Smooth muscle cell (in vitro differentiated cells): ENCODE data around the gene SREBF1. TPM values are rescaled to one million over a fixed set of nuclear protein-coding genes. Genes with fewer than 3 reads are reported as not detected.

ENCODE experiments used
- DNase-seq: peaks from one replicate; lab custom pipeline; 2025; ENCODE audit not compliant: unreplicated experiment; lab: John Stamatoyannopoulos, UW
- H2AFZ ChIP-seq: fragments of 200-600 bp; sonication (generic); 2 replicates; pipeline ENCODE4 v1.6.0; 2016; ENCODE audit warnings: antibody characterized with exemption, low read depth, mild to moderate bottlenecking
- H3F3A ChIP-seq: fragments of 200-600 bp; sonication (generic); 2 replicates; pipeline ENCODE4 v1.6.0; 2017; ENCODE audit warnings: antibody characterized with exemption, low read depth
- H3K27ac ChIP-seq: fragments of 200-600 bp; sonication (generic); 2 replicates; pipeline ENCODE4 v1.5.1; 2016; ENCODE audit warnings: low read depth, mild to moderate bottlenecking
- H3K27me3 ChIP-seq: fragments of 200-600 bp; sonication (generic); 2 replicates; pipeline ENCODE4 v1.6.1; 2016; ENCODE audit warnings: low read depth, mild to moderate bottlenecking
- H3K36me3 ChIP-seq: fragments of 200-600 bp; sonication (generic); 2 replicates; pipeline ENCODE4 v1.5.1; 2016; ENCODE audit warnings: low read depth
- H3K4me1 ChIP-seq: fragments of 200-600 bp; sonication (generic); 2 replicates; pipeline ENCODE4 v1.5.1; 2016; ENCODE audit warnings: low read depth
- H3K4me2 ChIP-seq: fragments of 200-600 bp; sonication (generic); 2 replicates; pipeline ENCODE4 v1.6.0; 2016; ENCODE audit warnings: mild to moderate bottlenecking
- H3K4me3 ChIP-seq: fragments of 200-600 bp; sonication (generic); 2 replicates; pipeline ENCODE4 v1.5.1; 2016; ENCODE audit warnings: mild to moderate bottlenecking
- H3K79me2 ChIP-seq: fragments of 200-600 bp; sonication (generic); 2 replicates; pipeline ENCODE4 v1.6.0; 2016; ENCODE audit warnings: low read depth, mild to moderate bottlenecking
- H3K9ac ChIP-seq: fragments of 200-600 bp; sonication (generic); 2 replicates; pipeline ENCODE4 v1.6.0; 2016; ENCODE audit warnings: low read depth
- H3K9me3 ChIP-seq: fragments of 200-600 bp; sonication (generic); replicated peaks from 2 replicates; pipeline ENCODE4 v1.5.1; 2016; ENCODE audit warnings: low read depth
- H4K20me1 ChIP-seq: fragments of 200-600 bp; sonication (generic); 2 replicates; pipeline ENCODE4 v1.6.0; 2016; ENCODE audit warnings: low read depth
- CTCF ChIP-seq: fragments of 200-600 bp; sonication (generic); IDR thresholded peaks from 2 replicates; pipeline ENCODE4 v1.5.1; 2017; ENCODE audit warnings: borderline replicate concordance, mild to moderate bottlenecking, antibody characterized with exemption; ENCODE audit not compliant: insufficient read depth, poor library complexity, severe bottlenecking
- WGBS: methylation state at CpG from one replicate; pipeline ENCODE4 v1.1.7; 2016; ENCODE audit warnings: low lambda C conversion rate; 5-methylcytosine and 5-hydroxymethylcytosine counted together
- polyA plus RNA-seq: library from polyadenylated mRNA; unstranded; fragments of >200 nt; fragmentation: Nextera tagmentation; extraction: Ambion mirVana; gene quantifications from 2 replicates; pipeline ENCODE4 v1.2.1, GENCODE V29; 2016
- total RNA-seq: library from RNA; depleted of rRNA; stranded (reverse); fragments of >200 nt; gene quantifications from 2 replicates; pipeline ENCODE4 v1.2.3, GENCODE V29; 2014

Gene SREBF1
- total and polyA plus RNA-seq, 2 experiments from 2014 or later, result 23.5 to 45.4 TPM

- Histone ChIP-seq H3K79me2 (peaks cover 37% of the 10 kb centered on the region), H3K27ac (no peak overlapping the region), H3K27me3 (no peaks in the 10 kb centered on the region), H3K9me3 (no peaks in the 10 kb centered on the region), H3K4me2 (no peak overlapping the region), H2AFZ (no peak overlapping the region), H3K4me3 (no peak overlapping the region), H4K20me1 (peaks cover 58% of the 10 kb centered on the region), H3K4me1 (peaks cover 25% of the 10 kb centered on the region), H3K9ac (no peak overlapping the region), H3F3A (peaks cover 2% of the 10 kb centered on the region), H3K36me3 (no peaks in the 10 kb centered on the region)
- TF ChIP-seq CTCF, result no peak
- no peak for DNase-seq
- 95% methylated on average over 12 of the region's 12 CpGs for WGBS
Measured at GRCh38 chr17:17819111-17819510, 17.7 kb downstream of the SREBF1 start.

- Histone ChIP-seq H3K4me1 (peaks cover 19% of the 10 kb centered on the region), H3K36me3 (no peaks in the 10 kb centered on the region), H2AFZ (no peak overlapping the region), H3K9me3 (no peaks in the 10 kb centered on the region), H3K27ac (no peak overlapping the region), H3K9ac (no peak overlapping the region), H3K4me2 (no peak overlapping the region), H3K27me3 (no peaks in the 10 kb centered on the region), H3K4me3 (no peak overlapping the region), H3F3A (no peaks in the 10 kb centered on the region), H3K79me2 (peaks cover 29% of the 10 kb centered on the region), H4K20me1 (peaks cover 61% of the 10 kb centered on the region)
- no peak for TF ChIP-seq CTCF
- WGBS, result 85% methylated on average over 10 of the region's 10 CpGs
- DNase-seq, result no peak
Measured at GRCh38 chr17:17818088-17818526, 18.7 kb downstream of the SREBF1 start.

GRCh38 chr17:17817552-17817947 lies 19.2 kb downstream of the SREBF1 start:
- Histone ChIP-seq H3K4me2 (no peak overlapping the region), H2AFZ (no peak overlapping the region), H3K9ac (no peak overlapping the region), H3K27me3 (no peaks in the 10 kb centered on the region), H4K20me1 (peaks cover 61% of the 10 kb centered on the region), H3K27ac (no peak overlapping the region), H3K36me3 (no peaks in the 10 kb centered on the region), H3K4me1 (peaks cover 13% of the 10 kb centered on the region), H3K79me2 (peaks cover 24% of the 10 kb centered on the region), H3K9me3 (no peaks in the 10 kb centered on the region), H3F3A (peaks cover 1% of the 10 kb centered on the region), H3K4me3 (no peak overlapping the region)
- TF ChIP-seq CTCF, result no peak
- 97% methylated on average over 10 of the region's 10 CpGs for WGBS
- DNase-seq, result no peak

GRCh38 chr17:17816831-17817551 lies 19.8 kb downstream of the SREBF1 start:
- peaks cover 18% of the 10 kb centered on the region for H3K79me2 ChIP-seq
- 93% methylated on average over 23 of the region's 24 CpGs for WGBS

More at GRCh38 chr17:17816831-17817551, 19.8 kb downstream of the SREBF1 start:
- no peaks in the 10 kb centered on the region for H3K27me3 ChIP-seq
- no peak overlapping the region for H3K27ac ChIP-seq
- no peak overlapping the region for H3K4me3 ChIP-seq
- H3F3A ChIP-seq, result peaks cover 7% of the 10 kb centered on the region
- no peak overlapping the region for H3K4me2 ChIP-seq
- H4K20me1 ChIP-seq, result peaks cover 61% of the 10 kb centered on the region
- no peak overlapping the region for H2AFZ ChIP-seq
- no peaks in the 10 kb centered on the region for H3K9me3 ChIP-seq
- DNase-seq, result no peak
- H3K36me3 ChIP-seq, result no peaks in the 10 kb centered on the region
- H3K9ac ChIP-seq, result no peak overlapping the region
- H3K4me1 ChIP-seq, result peaks cover 9% of the 10 kb centered on the region
- no peak for TF ChIP-seq CTCF
